GM23338 (cell line): ENCODE results near the gene ANG. TPM values are rescaled to one million over a fixed set of nuclear protein-coding genes. Genes with fewer than 3 reads are reported as not detected.

Source experiments
- ATAC-seq: fragments of 200-7000 bp; cut with Tn5 transposase; 3 replicates; pipeline ENCODE4 v1.9.1; 2020
- DNase-seq: peaks from one replicate; pipeline ENCODE4 v3.0.0-alpha.2; 2015; ENCODE audit warnings: low spot score
- H2AFZ ChIP-seq: fragments of 200-600 bp; sonication (generic); 2 replicates; pipeline ENCODE4 v1.8.0; 2016; ENCODE audit warnings: antibody characterized with exemption, mild to moderate bottlenecking, moderate library complexity
- H3F3A ChIP-seq: fragments of 200-600 bp; sonication (generic); replicated peaks from 2 replicates; pipeline ENCODE4 v1.8.0; 2017; ENCODE audit warnings: antibody characterized with exemption, mixed run types, low read depth
- H3K27ac ChIP-seq: fragments of 200-600 bp; sonication (generic); 2 replicates; pipeline ENCODE4 v1.6.1; 2016; ENCODE audit warnings: low read depth
- H3K27me3 ChIP-seq: fragments of 200-600 bp; sonication (generic); 2 replicates; pipeline ENCODE4 v1.8.0; 2016; ENCODE audit warnings: mild to moderate bottlenecking, mixed run types, moderate library complexity; ENCODE audit not compliant: insufficient read depth
- H3K36me3 ChIP-seq: fragments of 200-600 bp; sonication (generic); 2 replicates; pipeline ENCODE4 v1.8.0; 2016; ENCODE audit warnings: mild to moderate bottlenecking; ENCODE audit not compliant: insufficient read depth
- H3K4me1 ChIP-seq: fragments of 200-600 bp; sonication (generic); 2 replicates; pipeline ENCODE4 v1.8.0; 2016; ENCODE audit warnings: mild to moderate bottlenecking, moderate library complexity; ENCODE audit not compliant: insufficient read depth
- H3K4me2 ChIP-seq: fragments of 200-600 bp; sonication (generic); 2 replicates; pipeline ENCODE4 v1.7.1; 2017; ENCODE audit warnings: mixed run types
- H3K4me3 ChIP-seq: fragments of 200-600 bp; sonication (generic); 2 replicates; pipeline ENCODE4 v1.6.1; 2016; ENCODE audit warnings: mixed run types
- H3K79me2 ChIP-seq: fragments of 200-600 bp; sonication (generic); replicated peaks from 2 replicates; pipeline ENCODE4 v1.8.0; 2017; ENCODE audit warnings: mild to moderate bottlenecking; ENCODE audit not compliant: insufficient read depth
- H3K9me2 ChIP-seq: fragments of 200-600 bp; sonication (generic); 2 replicates; pipeline ENCODE4 v1.8.0; 2017; ENCODE audit not compliant: insufficient read depth
- H4K20me1 ChIP-seq: fragments of 200-600 bp; sonication (generic); replicated peaks from 2 replicates; pipeline ENCODE4 v1.8.0; 2017; ENCODE audit warnings: mild to moderate bottlenecking; ENCODE audit not compliant: insufficient read depth
- H3K27ac Mint-ChIP-seq: 2 replicates; pipeline ENCODE4 v1.8.0; 2020; ENCODE audit warnings: inconsistent platforms, mild to moderate bottlenecking, moderate library complexity, mixed read lengths
- H3K27me3 Mint-ChIP-seq: 3 replicates; pipeline ENCODE4 v1.8.0; 2022; ENCODE audit warnings: low read depth, mild to moderate bottlenecking, moderate library complexity, mixed read lengths, inconsistent platforms; ENCODE audit not compliant: insufficient read depth, poor library complexity
- H3K36me3 Mint-ChIP-seq: 3 replicates; pipeline ENCODE4 v1.8.0; 2021; ENCODE audit warnings: low read depth, mild to moderate bottlenecking, inconsistent platforms, moderate library complexity, mixed read lengths
- H3K4me1 Mint-ChIP-seq: 3 replicates; pipeline ENCODE4 v1.8.0; 2020; ENCODE audit warnings: mild to moderate bottlenecking, inconsistent platforms, mixed read lengths
- H3K4me3 Mint-ChIP-seq: 3 replicates; pipeline ENCODE4 v1.8.0; 2021; ENCODE audit warnings: moderate library complexity, mild to moderate bottlenecking, inconsistent platforms, mixed read lengths
- H3K9me3 Mint-ChIP-seq: 3 replicates; pipeline ENCODE4 v1.8.0; 2020; ENCODE audit warnings: moderate library complexity, mild to moderate bottlenecking, inconsistent platforms, mixed read lengths
- CREB1 ChIP-seq: fragments of 250-450 bp; sonication (Bioruptor Pico); IDR thresholded peaks from 2 replicates; pipeline ENCODE4 v1.5.0; 2020; ENCODE audit warnings: low read depth, mild to moderate bottlenecking, moderate library complexity
- ZNF114 ChIP-seq: fragments of 250-450 bp; sonication (Bioruptor Pico); IDR thresholded peaks from 2 replicates; pipeline ENCODE4 v1.5.0; 2020; ENCODE audit warnings: mild to moderate bottlenecking, moderate library complexity
- polyA plus RNA-seq: library from polyadenylated mRNA; unstranded; fragments of >200 nt; fragmentation: Nextera tagmentation; extraction: Ambion mirVana; gene quantifications from 2 replicates; pipeline ENCODE4 v1.2.1, GENCODE V29; 2016
- total RNA-seq: library from RNA; depleted of rRNA; stranded (reverse); fragments of >200 nt; shearing (Covaris generic); gene quantifications from 2 replicates; pipeline ENCODE4 v1.2.3, GENCODE V29; 2014
- TF ChIP-seq, protein P1 (sequence below): fragments of 250-450 bp; sonication (Bioruptor Pico); IDR thresholded peaks from 2 replicates; pipeline ENCODE4 v1.5.0; 2020; ENCODE audit warnings: mild to moderate bottlenecking, moderate library complexity

ANG gene
- total and polyA plus RNA-seq, 2 experiments from 2014 or later, result 2.3 to 3.7 TPM

DNA sequence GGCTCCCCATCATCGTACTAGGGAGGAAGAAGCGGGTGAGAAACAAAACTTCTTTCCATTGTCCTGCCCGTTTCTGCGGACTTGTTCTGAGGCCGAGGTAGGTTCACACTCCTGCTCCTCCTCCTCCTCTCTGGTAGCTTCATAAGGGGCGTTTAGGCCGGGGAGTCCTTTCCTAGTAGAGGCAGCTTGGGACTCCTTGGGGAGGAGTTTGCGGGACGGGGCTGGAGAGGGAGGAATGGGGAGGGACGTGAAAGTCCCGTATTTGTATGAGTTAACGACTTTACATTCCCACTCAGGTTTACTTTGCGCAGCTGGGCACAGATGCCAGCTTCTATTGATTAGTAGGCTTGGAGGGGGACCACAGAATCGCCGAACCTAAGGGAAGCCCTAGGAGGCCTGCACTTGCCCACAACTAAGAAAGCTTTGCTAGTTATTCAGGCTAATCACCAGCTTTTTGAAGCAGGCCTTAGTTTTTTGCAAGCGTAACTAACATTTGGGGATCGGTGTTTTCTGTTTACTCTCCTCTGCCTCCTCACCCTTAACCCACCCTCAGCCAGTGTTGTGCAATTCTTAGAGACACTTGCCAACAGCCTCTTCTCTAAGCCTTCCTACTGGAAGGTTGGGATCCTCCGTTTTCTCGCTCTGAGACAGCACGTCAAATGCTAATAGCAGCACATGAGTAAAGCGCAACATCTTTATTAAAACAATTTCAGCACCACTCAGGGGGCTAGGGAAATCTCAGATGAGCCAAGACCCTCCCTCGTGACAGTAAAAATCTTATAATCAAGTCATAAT lies 3.7 kb upstream of the ANG start:
- no peaks in the 10 kb centered on the region for H3K36me3 ChIP-seq
- H3F3A ChIP-seq, result peaks cover 3% of the 10 kb centered on the region; the same call in 1 of the 2 replicates
- peak overlapping the region; percentile 98 for H2AFZ ChIP-seq
- Mint-ChIP-seq H3K4me3 (no peak overlapping the region), H3K9me3 (no peaks in the 10 kb centered on the region; the same call in 2 of the 3 replicates), H3K36me3 (peaks cover 4% of the 10 kb centered on the region), H3K27ac (peak overlapping the region; percentile 60; the same call in 1 of the 2 replicates), H3K27me3 (peaks cover 13% of the 10 kb centered on the region), H3K4me1 (peaks cover 27% of the 10 kb centered on the region)
- DNase-seq, result peak; percentile 66
- no peaks in the 10 kb centered on the region for H3K79me2 ChIP-seq
- ATAC-seq, result peak; percentile 14
- H4K20me1 ChIP-seq, result no peaks in the 10 kb centered on the region
- peak overlapping the region; percentile 80 for H3K4me2 ChIP-seq
- no peak overlapping the region for H3K27ac ChIP-seq
- peaks cover 9% of the 10 kb centered on the region for H3K4me1 ChIP-seq
- H3K4me3 ChIP-seq, result peak overlapping the region; percentile 92
- TF ChIP-seq ZNF114 (CRISPR knock-in tag) (no peak), CREB1 (CRISPR knock-in tag) (no peak)
- TF ChIP-seq, protein P1, sequence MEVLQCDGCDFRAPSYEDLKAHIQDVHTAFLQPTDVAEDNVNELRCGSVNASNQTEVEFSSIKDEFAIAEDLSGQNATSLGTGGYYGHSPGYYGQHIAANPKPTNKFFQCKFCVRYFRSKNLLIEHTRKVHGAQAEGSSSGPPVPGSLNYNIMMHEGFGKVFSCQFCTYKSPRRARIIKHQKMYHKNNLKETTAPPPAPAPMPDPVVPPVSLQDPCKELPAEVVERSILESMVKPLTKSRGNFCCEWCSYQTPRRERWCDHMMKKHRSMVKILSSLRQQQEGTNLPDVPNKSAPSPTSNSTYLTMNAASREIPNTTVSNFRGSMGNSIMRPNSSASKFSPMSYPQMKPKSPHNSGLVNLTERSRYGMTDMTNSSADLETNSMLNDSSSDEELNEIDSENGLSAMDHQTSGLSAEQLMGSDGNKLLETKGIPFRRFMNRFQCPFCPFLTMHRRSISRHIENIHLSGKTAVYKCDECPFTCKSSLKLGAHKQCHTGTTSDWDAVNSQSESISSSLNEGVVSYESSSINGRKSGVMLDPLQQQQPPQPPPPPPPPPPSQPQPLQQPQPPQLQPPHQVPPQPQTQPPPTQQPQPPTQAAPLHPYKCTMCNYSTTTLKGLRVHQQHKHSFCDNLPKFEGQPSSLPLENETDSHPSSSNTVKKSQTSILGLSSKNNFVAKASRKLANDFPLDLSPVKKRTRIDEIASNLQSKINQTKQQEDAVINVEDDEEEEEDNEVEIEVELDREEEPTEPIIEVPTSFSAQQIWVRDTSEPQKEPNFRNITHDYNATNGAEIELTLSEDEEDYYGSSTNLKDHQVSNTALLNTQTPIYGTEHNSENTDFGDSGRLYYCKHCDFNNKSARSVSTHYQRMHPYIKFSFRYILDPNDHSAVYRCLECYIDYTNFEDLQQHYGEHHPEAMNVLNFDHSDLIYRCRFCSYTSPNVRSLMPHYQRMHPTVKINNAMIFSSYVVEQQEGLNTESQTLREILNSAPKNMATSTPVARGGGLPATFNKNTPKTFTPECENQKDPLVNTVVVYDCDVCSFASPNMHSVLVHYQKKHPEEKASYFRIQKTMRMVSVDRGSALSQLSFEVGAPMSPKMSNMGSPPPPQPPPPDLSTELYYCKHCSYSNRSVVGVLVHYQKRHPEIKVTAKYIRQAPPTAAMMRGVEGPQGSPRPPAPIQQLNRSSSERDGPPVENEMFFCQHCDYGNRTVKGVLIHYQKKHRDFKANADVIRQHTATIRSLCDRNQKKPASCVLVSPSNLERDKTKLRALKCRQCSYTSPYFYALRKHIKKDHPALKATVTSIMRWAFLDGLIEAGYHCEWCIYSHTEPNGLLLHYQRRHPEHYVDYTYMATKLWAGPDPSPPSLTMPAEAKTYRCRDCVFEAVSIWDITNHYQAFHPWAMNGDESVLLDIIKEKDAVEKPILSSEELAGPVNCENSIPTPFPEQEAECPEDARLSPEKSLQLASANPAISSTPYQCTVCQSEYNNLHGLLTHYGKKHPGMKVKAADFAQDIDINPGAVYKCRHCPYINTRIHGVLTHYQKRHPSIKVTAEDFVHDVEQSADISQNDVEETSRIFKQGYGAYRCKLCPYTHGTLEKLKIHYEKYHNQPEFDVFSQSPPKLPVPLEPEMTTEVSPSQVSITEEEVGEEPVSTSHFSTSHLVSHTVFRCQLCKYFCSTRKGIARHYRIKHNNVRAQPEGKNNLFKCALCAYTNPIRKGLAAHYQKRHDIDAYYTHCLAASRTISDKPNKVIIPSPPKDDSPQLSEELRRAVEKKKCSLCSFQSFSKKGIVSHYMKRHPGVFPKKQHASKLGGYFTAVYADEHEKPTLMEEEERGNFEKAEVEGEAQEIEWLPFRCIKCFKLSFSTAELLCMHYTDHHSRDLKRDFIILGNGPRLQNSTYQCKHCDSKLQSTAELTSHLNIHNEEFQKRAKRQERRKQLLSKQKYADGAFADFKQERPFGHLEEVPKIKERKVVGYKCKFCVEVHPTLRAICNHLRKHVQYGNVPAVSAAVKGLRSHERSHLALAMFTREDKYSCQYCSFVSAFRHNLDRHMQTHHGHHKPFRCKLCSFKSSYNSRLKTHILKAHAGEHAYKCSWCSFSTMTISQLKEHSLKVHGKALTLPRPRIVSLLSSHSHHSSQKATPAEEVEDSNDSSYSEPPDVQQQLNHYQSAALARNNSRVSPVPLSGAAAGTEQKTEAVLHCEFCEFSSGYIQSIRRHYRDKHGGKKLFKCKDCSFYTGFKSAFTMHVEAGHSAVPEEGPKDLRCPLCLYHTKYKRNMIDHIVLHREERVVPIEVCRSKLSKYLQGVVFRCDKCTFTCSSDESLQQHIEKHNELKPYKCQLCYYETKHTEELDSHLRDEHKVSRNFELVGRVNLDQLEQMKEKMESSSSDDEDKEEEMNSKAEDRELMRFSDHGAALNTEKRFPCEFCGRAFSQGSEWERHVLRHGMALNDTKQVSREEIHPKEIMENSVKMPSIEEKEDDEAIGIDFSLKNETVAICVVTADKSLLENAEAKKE (CRISPR knock-in tag), result no peak
- no peaks in the 10 kb centered on the region for H3K9me2 ChIP-seq
- H3K27me3 ChIP-seq, result no peaks in the 10 kb centered on the region
